GM12878 (cell line): ENCODE measurements around the gene TNFRSF14. TPM values are rescaled to one million over a fixed set of nuclear protein-coding genes. Genes with fewer than 3 reads are reported as not detected.

Experiments
- ASH2L ChIP-seq: fragments of 300-600, 200-600 bp; sonication (generic); IDR thresholded peaks from 2 replicates; pipeline ENCODE4 v1.6.1; 2017; ENCODE audit warnings: low read depth, mild to moderate bottlenecking, borderline replicate concordance
- CHD1 ChIP-seq: IDR thresholded peaks from 2 replicates; pipeline ENCODE4 v1.6.1; 2012; ENCODE audit warnings: low read depth, low read length, improper control_type of control experiment
- FOS ChIP-seq: IDR thresholded peaks from 3 replicates; pipeline ENCODE4 v1.6.1; 2011; ENCODE audit warnings: borderline replicate concordance; ENCODE audit not compliant: insufficient read length; ENCODE audit errors: extremely low read depth
- GATAD2B ChIP-seq: fragments of 450-650 bp; conservative IDR thresholded peaks from 2 replicates; pipeline ENCODE4 v1.6.1; 2017; ENCODE audit warnings: low read depth, mild to moderate bottlenecking, moderate library complexity
- HCFC1 ChIP-seq: fragments of 150-350 bp; IDR thresholded peaks from 2 replicates; pipeline ENCODE4 v1.6.1; 2014; ENCODE audit warnings: low read length
- HDAC6 ChIP-seq: fragments of 200-600 bp; sonication (generic); IDR thresholded peaks from one replicate; pipeline ENCODE4 v1.8.0; 2017; ENCODE audit warnings: antibody characterized with exemption; ENCODE audit not compliant: unreplicated experiment
- KAT2A ChIP-seq: conservative IDR thresholded peaks from 2 replicates; pipeline ENCODE4 v1.6.1; 2011; ENCODE audit warnings: low read depth, low read length; ENCODE audit not compliant: control insufficient read depth
- LARP7 ChIP-seq: fragments of 450-650 bp; IDR thresholded peaks from 2 replicates; pipeline ENCODE4 v1.6.1; 2017; ENCODE audit warnings: mild to moderate bottlenecking
- MEF2B ChIP-seq: fragments of 450-650 bp; IDR thresholded peaks from 2 replicates; pipeline ENCODE4 v1.6.1; 2018; ENCODE audit warnings: mild to moderate bottlenecking, moderate library complexity; ENCODE audit not compliant: partially characterized antibody, poor library complexity, severe bottlenecking
- RAD21 ChIP-seq: IDR thresholded peaks from 2 replicates; pipeline ENCODE4 v1.6.1; 2011; ENCODE audit warnings: mild to moderate bottlenecking, low read depth, low read length, moderate library complexity; ENCODE audit not compliant: insufficient read depth
- RB1 ChIP-seq: fragments of 450-650 bp; formaldehyde crosslinking; IDR thresholded peaks from 2 replicates; pipeline ENCODE4 v1.6.1; 2017; ENCODE audit warnings: mild to moderate bottlenecking, borderline replicate concordance
- RELA ChIP-seq: fragments of 450-650 bp; IDR thresholded peaks from 2 replicates; pipeline ENCODE4 v1.8.0; 2014; ENCODE audit warnings: borderline replicate concordance; ENCODE audit not compliant: partially characterized antibody
- RUNX3 ChIP-seq: IDR thresholded peaks from 2 replicates; pipeline ENCODE4 v1.6.1; 2012; ENCODE audit warnings: low read length, inconsistent platforms
- SMAD1 ChIP-seq: fragments of 450-650 bp; IDR thresholded peaks from 2 replicates; pipeline ENCODE4 v1.6.1; 2018; ENCODE audit warnings: mild to moderate bottlenecking, low read depth; ENCODE audit not compliant: partially characterized antibody
- SMAD5 ChIP-seq: IDR thresholded peaks from 2 replicates; pipeline ENCODE4 v1.6.1; 2016; ENCODE audit warnings: antibody characterized with exemption, low read depth
- ZNF274 ChIP-seq: IDR thresholded peaks from one replicate; pipeline ENCODE4 v1.8.0; 2011; ENCODE audit not compliant: insufficient read length, insufficient read depth
- polyA plus RNA-seq, 11 experiments: library from polyadenylated mRNA; depleted of rRNA in 4 of 11; unstranded in 6 of 11; stranded (reverse) in 5 of 11; fragments of >200 nt; fragmentation: Nextera tagmentation in 4 of 11; fragmentation: Illumina TruSeq in 1 of 11; extraction: Ambion mirVana in 4 of 11; extraction: Trizol in 1 of 11; gene quantifications; 1 replicate in 1 of 11; 2 replicates in 10 of 11; pipeline versions ENCODE4 v1.2.1 to v1.2.3, GENCODE V29; 2011 to 2016; ENCODE audit warnings: inconsistent platforms in 2 of 11, missing spikeins in 2 of 11, low read depth in 1 of 11
- total RNA-seq, 4 experiments: library from RNA; depleted of rRNA in 3 of 4; stranded (reverse); fragments of >200 nt in 3 of 4; fragmentation: Illumina TruSeq in 1 of 4; extraction: Trizol in 1 of 4; gene quantifications; 2 replicates each; pipeline versions ENCODE4 v1.2.1 to v1.2.3, GENCODE V29; 2013 to 2021
- TF ChIP-seq, protein P1 (sequence below): fragments of 450-650 bp; IDR thresholded peaks from 2 replicates; pipeline ENCODE4 v1.6.1; 2017; ENCODE audit warnings: mild to moderate bottlenecking
- TF ChIP-seq, protein P2 (sequence below): fragments of 450-650 bp; IDR thresholded peaks from 2 replicates; pipeline ENCODE4 v1.6.1; 2017; ENCODE audit warnings: antibody characterized with exemption, mild to moderate bottlenecking, moderate library complexity
- TF ChIP-seq, protein P3 (sequence below): fragments of 450-650 bp; IDR thresholded peaks from 2 replicates; pipeline ENCODE4 v1.6.1; 2017; ENCODE audit warnings: mild to moderate bottlenecking, low read depth, inconsistent platforms; ENCODE audit not compliant: poor library complexity, severe bottlenecking
- TF ChIP-seq, protein P4 (sequence below): fragments of 150-350 bp; IDR thresholded peaks from 2 replicates; pipeline ENCODE4 v1.6.1; 2016; ENCODE audit warnings: low read depth, low read length

Gene TNFRSF14
- total and polyA plus RNA-seq, 10 of the 15 experiments (the other 5 are each of a cell fraction or from before 2014, with no cell fraction given), result 0.43 to 114 (median 41.5) TPM

DNA sequence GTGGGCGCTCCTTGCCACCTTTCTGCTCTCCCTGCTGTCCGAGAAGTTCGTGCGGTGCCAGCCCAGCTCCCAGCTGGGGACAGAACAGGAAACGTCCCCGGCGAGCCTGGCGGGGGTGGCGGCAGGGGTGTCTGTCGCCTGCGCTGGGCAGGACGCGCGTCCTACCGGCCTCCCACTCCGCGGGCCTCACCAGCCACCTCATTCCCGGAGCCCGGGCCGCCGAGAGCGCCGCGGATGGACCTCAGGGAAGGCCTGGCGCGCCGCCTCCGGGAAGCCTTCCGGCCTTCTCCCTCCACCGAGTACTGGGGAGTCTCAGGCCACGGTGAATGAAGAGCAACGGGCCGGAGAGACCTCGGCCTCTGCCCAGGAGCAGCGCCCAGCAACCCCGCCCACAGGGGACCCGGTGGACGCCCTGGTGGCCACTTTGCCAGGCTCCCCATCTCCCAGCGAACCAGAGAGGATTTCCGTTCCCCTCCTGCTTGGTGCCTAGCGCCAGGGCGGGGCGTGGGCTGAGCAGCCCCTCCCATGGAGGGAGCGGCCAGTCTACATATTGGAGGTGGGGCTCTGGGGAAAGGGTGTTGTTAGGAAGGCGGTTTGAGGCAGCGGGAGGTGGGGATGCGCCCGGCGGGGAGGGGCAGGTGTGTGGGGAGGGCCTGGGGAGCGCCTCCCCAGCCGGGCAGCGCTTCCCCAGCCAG, 9.5 kb upstream of the TNFRSF14 start (continued):
- TF ChIP-seq, protein P1, sequence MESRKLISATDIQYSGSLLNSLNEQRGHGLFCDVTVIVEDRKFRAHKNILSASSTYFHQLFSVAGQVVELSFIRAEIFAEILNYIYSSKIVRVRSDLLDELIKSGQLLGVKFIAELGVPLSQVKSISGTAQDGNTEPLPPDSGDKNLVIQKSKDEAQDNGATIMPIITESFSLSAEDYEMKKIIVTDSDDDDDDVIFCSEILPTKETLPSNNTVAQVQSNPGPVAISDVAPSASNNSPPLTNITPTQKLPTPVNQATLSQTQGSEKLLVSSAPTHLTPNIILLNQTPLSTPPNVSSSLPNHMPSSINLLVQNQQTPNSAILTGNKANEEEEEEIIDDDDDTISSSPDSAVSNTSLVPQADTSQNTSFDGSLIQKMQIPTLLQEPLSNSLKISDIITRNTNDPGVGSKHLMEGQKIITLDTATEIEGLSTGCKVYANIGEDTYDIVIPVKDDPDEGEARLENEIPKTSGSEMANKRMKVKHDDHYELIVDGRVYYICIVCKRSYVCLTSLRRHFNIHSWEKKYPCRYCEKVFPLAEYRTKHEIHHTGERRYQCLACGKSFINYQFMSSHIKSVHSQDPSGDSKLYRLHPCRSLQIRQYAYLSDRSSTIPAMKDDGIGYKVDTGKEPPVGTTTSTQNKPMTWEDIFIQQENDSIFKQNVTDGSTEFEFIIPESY, result no peak
- TF ChIP-seq, protein P2, sequence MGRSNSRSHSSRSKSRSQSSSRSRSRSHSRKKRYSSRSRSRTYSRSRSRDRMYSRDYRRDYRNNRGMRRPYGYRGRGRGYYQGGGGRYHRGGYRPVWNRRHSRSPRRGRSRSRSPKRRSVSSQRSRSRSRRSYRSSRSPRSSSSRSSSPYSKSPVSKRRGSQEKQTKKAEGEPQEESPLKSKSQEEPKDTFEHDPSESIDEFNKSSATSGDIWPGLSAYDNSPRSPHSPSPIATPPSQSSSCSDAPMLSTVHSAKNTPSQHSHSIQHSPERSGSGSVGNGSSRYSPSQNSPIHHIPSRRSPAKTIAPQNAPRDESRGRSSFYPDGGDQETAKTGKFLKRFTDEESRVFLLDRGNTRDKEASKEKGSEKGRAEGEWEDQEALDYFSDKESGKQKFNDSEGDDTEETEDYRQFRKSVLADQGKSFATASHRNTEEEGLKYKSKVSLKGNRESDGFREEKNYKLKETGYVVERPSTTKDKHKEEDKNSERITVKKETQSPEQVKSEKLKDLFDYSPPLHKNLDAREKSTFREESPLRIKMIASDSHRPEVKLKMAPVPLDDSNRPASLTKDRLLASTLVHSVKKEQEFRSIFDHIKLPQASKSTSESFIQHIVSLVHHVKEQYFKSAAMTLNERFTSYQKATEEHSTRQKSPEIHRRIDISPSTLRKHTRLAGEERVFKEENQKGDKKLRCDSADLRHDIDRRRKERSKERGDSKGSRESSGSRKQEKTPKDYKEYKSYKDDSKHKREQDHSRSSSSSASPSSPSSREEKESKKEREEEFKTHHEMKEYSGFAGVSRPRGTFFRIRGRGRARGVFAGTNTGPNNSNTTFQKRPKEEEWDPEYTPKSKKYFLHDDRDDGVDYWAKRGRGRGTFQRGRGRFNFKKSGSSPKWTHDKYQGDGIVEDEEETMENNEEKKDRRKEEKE, result no peak
- TF ChIP-seq HDAC6 (peak; percentile 55), CHD1 (no peak), SMAD5 (no peak), RB1 (0 out of 2 replicates have a peak, but pooled peaks have one; percentile 39), ZNF274 (no peak), FOS (no peak), RUNX3 (no peak; the same call in none of the 2 replicates), RELA (no peak), GATAD2B (peak; percentile 74), LARP7 (peak; percentile 62), ASH2L (no peak), MEF2B (peak; percentile 33), KAT2A (no peak), RAD21 (no peak), SMAD1 (no peak), HCFC1 (no peak; the same call in 1 of the 2 replicates)
- TF ChIP-seq, protein P3, sequence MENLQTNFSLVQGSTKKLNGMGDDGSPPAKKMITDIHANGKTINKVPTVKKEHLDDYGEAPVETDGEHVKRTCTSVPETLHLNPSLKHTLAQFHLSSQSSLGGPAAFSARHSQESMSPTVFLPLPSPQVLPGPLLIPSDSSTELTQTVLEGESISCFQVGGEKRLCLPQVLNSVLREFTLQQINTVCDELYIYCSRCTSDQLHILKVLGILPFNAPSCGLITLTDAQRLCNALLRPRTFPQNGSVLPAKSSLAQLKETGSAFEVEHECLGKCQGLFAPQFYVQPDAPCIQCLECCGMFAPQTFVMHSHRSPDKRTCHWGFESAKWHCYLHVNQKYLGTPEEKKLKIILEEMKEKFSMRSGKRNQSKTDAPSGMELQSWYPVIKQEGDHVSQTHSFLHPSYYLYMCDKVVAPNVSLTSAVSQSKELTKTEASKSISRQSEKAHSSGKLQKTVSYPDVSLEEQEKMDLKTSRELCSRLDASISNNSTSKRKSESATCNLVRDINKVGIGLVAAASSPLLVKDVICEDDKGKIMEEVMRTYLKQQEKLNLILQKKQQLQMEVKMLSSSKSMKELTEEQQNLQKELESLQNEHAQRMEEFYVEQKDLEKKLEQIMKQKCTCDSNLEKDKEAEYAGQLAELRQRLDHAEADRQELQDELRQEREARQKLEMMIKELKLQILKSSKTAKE, result no peak
- TF ChIP-seq, protein P4, sequence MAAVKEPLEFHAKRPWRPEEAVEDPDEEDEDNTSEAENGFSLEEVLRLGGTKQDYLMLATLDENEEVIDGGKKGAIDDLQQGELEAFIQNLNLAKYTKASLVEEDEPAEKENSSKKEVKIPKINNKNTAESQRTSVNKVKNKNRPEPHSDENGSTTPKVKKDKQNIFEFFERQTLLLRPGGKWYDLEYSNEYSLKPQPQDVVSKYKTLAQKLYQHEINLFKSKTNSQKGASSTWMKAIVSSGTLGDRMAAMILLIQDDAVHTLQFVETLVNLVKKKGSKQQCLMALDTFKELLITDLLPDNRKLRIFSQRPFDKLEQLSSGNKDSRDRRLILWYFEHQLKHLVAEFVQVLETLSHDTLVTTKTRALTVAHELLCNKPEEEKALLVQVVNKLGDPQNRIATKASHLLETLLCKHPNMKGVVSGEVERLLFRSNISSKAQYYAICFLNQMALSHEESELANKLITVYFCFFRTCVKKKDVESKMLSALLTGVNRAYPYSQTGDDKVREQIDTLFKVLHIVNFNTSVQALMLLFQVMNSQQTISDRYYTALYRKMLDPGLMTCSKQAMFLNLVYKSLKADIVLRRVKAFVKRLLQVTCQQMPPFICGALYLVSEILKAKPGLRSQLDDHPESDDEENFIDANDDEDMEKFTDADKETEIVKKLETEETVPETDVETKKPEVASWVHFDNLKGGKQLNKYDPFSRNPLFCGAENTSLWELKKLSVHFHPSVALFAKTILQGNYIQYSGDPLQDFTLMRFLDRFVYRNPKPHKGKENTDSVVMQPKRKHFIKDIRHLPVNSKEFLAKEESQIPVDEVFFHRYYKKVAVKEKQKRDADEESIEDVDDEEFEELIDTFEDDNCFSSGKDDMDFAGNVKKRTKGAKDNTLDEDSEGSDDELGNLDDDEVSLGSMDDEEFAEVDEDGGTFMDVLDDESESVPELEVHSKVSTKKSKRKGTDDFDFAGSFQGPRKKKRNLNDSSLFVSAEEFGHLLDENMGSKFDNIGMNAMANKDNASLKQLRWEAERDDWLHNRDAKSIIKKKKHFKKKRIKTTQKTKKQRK, result no peak
